Measurements from ENCODE around the gene TRIM68.

DNA sequence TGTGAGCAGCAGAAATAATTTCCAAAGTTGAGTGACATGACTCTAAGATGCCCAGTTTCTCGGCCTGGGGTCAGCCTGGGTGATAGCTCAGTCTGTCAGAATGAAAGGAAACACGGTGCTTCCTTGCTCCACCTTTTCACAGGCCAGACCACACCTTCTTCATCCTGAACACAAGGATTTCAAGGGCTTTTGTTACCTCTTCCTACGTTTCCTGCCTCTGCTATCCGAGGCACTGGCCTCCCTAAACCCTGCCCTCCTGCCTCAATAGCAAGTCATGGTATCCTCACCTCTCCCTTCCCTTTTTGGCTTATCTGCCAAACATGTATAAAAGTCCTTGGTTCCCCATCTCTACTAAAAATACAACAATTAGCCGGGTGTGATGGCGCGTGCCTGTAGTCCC is 34.0 kb upstream of the TRIM68 start:
- TF ChIP-seq, protein P1, sequence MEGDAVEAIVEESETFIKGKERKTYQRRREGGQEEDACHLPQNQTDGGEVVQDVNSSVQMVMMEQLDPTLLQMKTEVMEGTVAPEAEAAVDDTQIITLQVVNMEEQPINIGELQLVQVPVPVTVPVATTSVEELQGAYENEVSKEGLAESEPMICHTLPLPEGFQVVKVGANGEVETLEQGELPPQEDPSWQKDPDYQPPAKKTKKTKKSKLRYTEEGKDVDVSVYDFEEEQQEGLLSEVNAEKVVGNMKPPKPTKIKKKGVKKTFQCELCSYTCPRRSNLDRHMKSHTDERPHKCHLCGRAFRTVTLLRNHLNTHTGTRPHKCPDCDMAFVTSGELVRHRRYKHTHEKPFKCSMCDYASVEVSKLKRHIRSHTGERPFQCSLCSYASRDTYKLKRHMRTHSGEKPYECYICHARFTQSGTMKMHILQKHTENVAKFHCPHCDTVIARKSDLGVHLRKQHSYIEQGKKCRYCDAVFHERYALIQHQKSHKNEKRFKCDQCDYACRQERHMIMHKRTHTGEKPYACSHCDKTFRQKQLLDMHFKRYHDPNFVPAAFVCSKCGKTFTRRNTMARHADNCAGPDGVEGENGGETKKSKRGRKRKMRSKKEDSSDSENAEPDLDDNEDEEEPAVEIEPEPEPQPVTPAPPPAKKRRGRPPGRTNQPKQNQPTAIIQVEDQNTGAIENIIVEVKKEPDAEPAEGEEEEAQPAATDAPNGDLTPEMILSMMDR (IDR thresholded peaks at IDR 0.05 in 8 of 11, conservative IDR thresholded peaks at IDR 0.05 in 3 of 11), result no peak
- peak in 1 of 3 donors; percentile 23 for TF ChIP-seq POLR2AphosphoS5 (IDR thresholded peaks at IDR 0.05)

Measured in spleen (tissue), 7 donors.